ENCODE measurements around the gene VSTM2L.

VSTM2L gene

GRCh38 chr20:37987602-37988290 lies 84.8 kb downstream of the VSTM2L start:
- DNase-seq (ENCODE audit: low spot score), result no peak

GRCh38 chr20:37988306-37988954 lies 85.5 kb downstream of the VSTM2L start:
- DNase-seq (ENCODE audit: low spot score), result no peak

- DNase-seq (ENCODE audit: low spot score), result peak; percentile 67
These were observed 86.8 kb downstream of the VSTM2L start for GRCh38 chr20:37989601-37990295.

- peak; percentile 51 for DNase-seq (ENCODE audit: low spot score)
These were observed 87.7 kb downstream of the VSTM2L start for GRCh38 chr20:37990571-37991151.

GRCh38 chr20:37991157-37991866 lies 88.4 kb downstream of the VSTM2L start:
- DNase-seq (ENCODE audit: low spot score), result no peak

- no peak for DNase-seq (ENCODE audit: low spot score)
These were observed 89.0 kb downstream of the VSTM2L start for GRCh38 chr20:37991908-37992307.

GRCh38 chr20:37992802-37993409 lies 90.0 kb downstream of the VSTM2L start:
- peak; percentile 31 for DNase-seq (ENCODE audit: low spot score)

GRCh38 chr20:37994512-37994911 lies 91.6 kb downstream of the VSTM2L start:
- no peak for DNase-seq (ENCODE audit: low spot score)
